ENCODE measurements around the gene DENND11. TPM values are rescaled to one million over a fixed set of nuclear protein-coding genes. Genes with fewer than 3 reads are reported as not detected.

DENND11 gene
- total and polyA plus RNA-seq, 7 donors = 1.7 to 5.7 (median 4.4) TPM

DNA sequence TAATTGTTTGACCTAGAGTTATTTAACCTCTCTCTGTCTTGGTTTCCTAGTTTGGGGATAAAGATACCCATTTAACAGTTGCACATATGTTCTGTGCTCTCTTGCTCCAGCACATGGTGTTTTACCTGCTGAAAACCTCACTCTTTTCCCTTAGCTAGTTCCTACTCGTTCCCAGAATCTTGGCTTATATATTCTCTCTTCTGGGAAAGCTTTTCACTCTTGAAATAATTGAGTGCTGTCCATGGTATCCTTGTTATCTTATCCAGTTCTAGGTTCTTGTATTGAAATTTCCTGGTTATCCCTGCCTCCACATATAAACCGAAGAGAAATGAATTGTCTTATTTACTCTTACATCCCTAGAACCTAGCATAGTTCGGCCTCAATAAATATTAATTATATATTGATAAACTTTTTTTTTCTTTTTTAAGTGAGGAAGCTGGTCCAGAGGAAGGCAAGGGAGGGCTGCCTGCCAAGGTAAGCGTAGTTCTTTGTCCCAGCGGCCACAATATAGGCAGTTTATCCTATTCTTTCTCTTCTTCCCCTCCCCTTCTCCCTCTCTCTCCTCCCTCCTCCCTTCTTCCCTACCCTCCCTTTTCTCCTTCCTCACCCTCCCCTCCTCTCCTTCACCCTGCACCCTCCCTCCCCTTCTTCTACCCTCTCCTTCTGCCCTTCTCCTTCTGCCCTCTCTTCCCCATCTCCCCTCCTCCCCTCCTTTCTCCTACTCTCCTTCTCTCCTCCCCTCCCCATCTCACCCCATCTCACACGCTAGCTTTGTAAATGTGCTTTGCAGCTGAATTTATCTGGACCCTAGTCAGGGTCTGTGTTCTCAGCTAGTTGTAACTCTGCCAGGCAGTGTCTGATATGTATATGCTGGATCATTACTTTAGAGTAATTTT lies 14.1 kb upstream of the DENND11 start:
- 71 to 75% (median 74%) methylated on average over 6 of the region's 6 CpGs for WGBS, 3 donors
- TF ChIP-seq, protein P1, sequence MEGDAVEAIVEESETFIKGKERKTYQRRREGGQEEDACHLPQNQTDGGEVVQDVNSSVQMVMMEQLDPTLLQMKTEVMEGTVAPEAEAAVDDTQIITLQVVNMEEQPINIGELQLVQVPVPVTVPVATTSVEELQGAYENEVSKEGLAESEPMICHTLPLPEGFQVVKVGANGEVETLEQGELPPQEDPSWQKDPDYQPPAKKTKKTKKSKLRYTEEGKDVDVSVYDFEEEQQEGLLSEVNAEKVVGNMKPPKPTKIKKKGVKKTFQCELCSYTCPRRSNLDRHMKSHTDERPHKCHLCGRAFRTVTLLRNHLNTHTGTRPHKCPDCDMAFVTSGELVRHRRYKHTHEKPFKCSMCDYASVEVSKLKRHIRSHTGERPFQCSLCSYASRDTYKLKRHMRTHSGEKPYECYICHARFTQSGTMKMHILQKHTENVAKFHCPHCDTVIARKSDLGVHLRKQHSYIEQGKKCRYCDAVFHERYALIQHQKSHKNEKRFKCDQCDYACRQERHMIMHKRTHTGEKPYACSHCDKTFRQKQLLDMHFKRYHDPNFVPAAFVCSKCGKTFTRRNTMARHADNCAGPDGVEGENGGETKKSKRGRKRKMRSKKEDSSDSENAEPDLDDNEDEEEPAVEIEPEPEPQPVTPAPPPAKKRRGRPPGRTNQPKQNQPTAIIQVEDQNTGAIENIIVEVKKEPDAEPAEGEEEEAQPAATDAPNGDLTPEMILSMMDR (IDR thresholded peaks at IDR 0.05) = no peak
- Histone ChIP-seq H3K4me1 (no peaks in the 10 kb centered on the region), H3K4me3 (no peak overlapping the region), H3K27ac (no peak overlapping the region), H3K36me3 (ENCODE audit: insufficient read depth in 1 of 2, low read depth in 1 of 2) (no peaks in the 10 kb centered on the region), H3K9me3 (no peaks in the 10 kb centered on the region), H3K27me3 (ENCODE audit: insufficient read depth in 3 of 3, low read length in 2 of 3) (no peaks in the 10 kb centered on the region)
- no peak for ATAC-seq
- intact Hi-C loops (cut with DNase I) = no loop called here
- DNase-seq = no peak

DNA sequence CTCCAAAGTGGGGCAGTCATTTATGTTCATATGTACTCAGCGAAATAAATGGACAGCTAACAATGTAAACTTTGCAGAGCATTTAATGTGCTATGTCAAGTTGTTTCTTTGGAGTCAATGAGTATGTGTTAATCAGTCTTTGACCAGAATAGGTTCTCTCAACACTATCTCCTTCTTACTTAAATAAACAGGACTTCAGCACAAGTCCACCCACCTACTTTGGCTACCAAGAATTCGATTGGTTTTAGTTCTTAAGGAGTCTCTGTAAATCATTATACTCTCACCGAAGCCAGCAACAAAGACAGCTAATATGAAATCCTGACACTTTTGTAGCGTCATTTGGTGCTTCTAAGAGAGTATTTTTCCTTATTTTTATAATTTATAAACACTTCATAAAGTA lies 13.1 kb upstream of the DENND11 start:
- no peak overlapping the region for H3K27ac ChIP-seq
- no peaks in the 10 kb centered on the region for H3K4me1 ChIP-seq
- TF ChIP-seq, protein P1 (IDR thresholded peaks at IDR 0.05) = no peak
- H3K27me3 ChIP-seq (ENCODE audit: insufficient read depth in 3 of 3, low read length in 2 of 3) = no peaks in the 10 kb centered on the region
- DNase-seq (no peak), ATAC-seq (no peak)
- H3K4me3 ChIP-seq = no peak overlapping the region
- H3K9me3 ChIP-seq = no peaks in the 10 kb centered on the region
- intact Hi-C loops (cut with DNase I) = no loop called here
- no peaks in the 10 kb centered on the region for H3K36me3 ChIP-seq (ENCODE audit: insufficient read depth in 1 of 2, low read depth in 1 of 2)
- WGBS, 3 donors = 69 to 75% (median 73%) methylated on average over 4 of the region's 4 CpGs

DNA sequence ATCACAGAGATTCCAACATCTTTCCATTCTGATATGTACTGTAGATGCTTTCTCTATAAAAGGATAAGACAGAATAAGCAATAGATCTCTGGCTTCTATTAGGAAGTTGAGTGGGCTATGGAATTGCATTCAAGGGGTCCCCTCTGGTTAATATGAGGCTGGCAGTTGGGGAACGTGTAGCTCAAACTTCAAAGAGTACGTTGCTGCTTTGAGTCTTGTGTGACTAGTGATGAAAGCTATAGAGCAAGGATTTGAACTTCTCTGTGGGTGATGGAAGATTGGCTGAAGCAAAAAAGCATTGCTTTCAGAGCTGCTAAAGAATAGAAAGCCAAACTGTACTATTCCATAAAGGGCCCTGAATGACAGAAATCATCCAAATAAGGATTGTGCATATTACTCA lies 12.6 kb upstream of the DENND11 start:
- Histone ChIP-seq H3K4me1 (no peaks in the 10 kb centered on the region), H3K27me3 (ENCODE audit: insufficient read depth in 3 of 3, low read length in 2 of 3) (no peaks in the 10 kb centered on the region), H3K9me3 (no peaks in the 10 kb centered on the region), H3K27ac (no peak overlapping the region), H3K36me3 (ENCODE audit: insufficient read depth in 1 of 2, low read depth in 1 of 2) (no peaks in the 10 kb centered on the region), H3K4me3 (no peak overlapping the region)
- no peak for ATAC-seq
- WGBS, 3 donors = 79 to 80% (median 79%) methylated on average over 2 of the region's 2 CpGs
- TF ChIP-seq, protein P1 (IDR thresholded peaks at IDR 0.05) = no peak
- intact Hi-C loops (cut with DNase I) = no loop called here
- no peak for DNase-seq

DNA sequence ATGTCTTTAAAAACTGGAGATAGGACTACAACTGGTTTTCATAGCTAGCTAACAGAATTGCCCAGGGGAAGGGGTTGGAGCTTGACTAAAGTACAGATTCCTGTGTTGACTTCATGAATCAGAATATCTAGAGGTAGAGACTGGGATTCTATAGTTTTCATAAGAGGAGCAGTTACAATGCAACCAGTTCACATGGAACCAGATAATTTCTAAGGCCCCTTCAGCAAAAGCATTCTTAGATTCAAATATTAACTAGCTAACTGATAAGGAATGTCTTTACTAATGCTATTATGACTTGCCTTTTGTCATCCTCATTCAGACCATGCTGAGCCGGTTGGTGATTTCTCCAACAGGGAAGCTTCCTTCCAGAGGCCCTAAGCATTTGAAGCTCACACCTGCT lies 11.9 kb upstream of the DENND11 start:
- H3K27me3 ChIP-seq (ENCODE audit: insufficient read depth in 3 of 3, low read length in 2 of 3) = no peaks in the 10 kb centered on the region
- no peaks in the 10 kb centered on the region for H3K9me3 ChIP-seq
- TF ChIP-seq, protein P1 (IDR thresholded peaks at IDR 0.05) = no peak
- H3K4me3 ChIP-seq = no peak overlapping the region
- H3K27ac ChIP-seq = no peak overlapping the region
- ATAC-seq (no peak), DNase-seq (no peak)
- H3K36me3 ChIP-seq (ENCODE audit: insufficient read depth in 1 of 2, low read depth in 1 of 2) = no peaks in the 10 kb centered on the region
- intact Hi-C loops (cut with DNase I) = no loop called here
- H3K4me1 ChIP-seq = no peaks in the 10 kb centered on the region
- 81 to 92% (median 89%) methylated on average over 1 of the region's 1 CpG for whole genome bisulfite sequencing, 3 donors
